Neural cell (in vitro differentiated cells): ENCODE data around the gene PUSL1. TPM values are rescaled to one million over a fixed set of nuclear protein-coding genes. Genes with fewer than 3 reads are reported as not detected.
A peak's percentile ranks its signal among the peaks of the same experiment; 100 is the strongest.

ENCODE experiments used
- H2AFZ ChIP-seq: fragments of 200-600, 300-800 bp; sonication (generic), shearing (Covaris generic); 2 replicates; pipeline ENCODE4 v1.6.0; 2014; ENCODE audit warnings: low read depth, mild to moderate bottlenecking, antibody characterized with exemption, low read length, moderate library complexity
- H3F3A ChIP-seq: fragments of 200-600 bp; shearing (Covaris generic); 2 replicates; pipeline ENCODE4 v1.6.1; 2016; ENCODE audit warnings: mild to moderate bottlenecking, moderate library complexity, mixed read lengths, antibody characterized with exemption, low read length; ENCODE audit not compliant: insufficient read depth, poor library complexity, severe bottlenecking
- H3K27ac ChIP-seq: fragments of 200-600, 300-800 bp; sonication (generic), shearing (Covaris generic); 2 replicates; pipeline ENCODE4 v1.5.1; 2014; ENCODE audit warnings: mild to moderate bottlenecking, low read length, moderate library complexity
- H3K27me3 ChIP-seq: fragments of 300-800, 200-600 bp; sonication (generic), shearing (Covaris generic); 2 replicates; pipeline ENCODE4 v1.6.0; 2014; ENCODE audit warnings: mild to moderate bottlenecking, low read depth, low read length, moderate library complexity; ENCODE audit not compliant: insufficient read depth
- H3K36me3 ChIP-seq: fragments of 300-800, 200-600 bp; sonication (generic), shearing (Covaris generic); 2 replicates; pipeline ENCODE4 v1.5.1; 2014; ENCODE audit warnings: mild to moderate bottlenecking, antibody characterized with exemption, low read length, moderate library complexity; ENCODE audit not compliant: insufficient read depth
- H3K4me2 ChIP-seq: fragments of 300-800, 200-600 bp; sonication (generic), shearing (Covaris generic); 2 replicates; pipeline ENCODE4 v1.6.0; 2014; ENCODE audit warnings: mild to moderate bottlenecking, low read length
- H3K4me3 ChIP-seq: fragments of 300-800, 200-600 bp; sonication (generic), shearing (Covaris generic); 2 replicates; pipeline ENCODE4 v1.5.1; 2014; ENCODE audit warnings: mild to moderate bottlenecking, low read length, moderate library complexity
- H3K79me2 ChIP-seq: fragments of 200-600 bp; shearing (Covaris generic); replicated peaks from 2 replicates; pipeline ENCODE4 v1.6.0; 2014; ENCODE audit warnings: mild to moderate bottlenecking, low read length, moderate library complexity; ENCODE audit not compliant: insufficient read depth
- H3K9ac ChIP-seq: fragments of 300-800, 200-600 bp; sonication (generic), shearing (Covaris generic); 2 replicates; pipeline ENCODE4 v1.6.1; 2016; ENCODE audit warnings: mild to moderate bottlenecking, low read length, mixed read lengths
- H3K9me2 ChIP-seq: fragments of 200-600 bp; shearing (Covaris generic); 2 replicates; pipeline ENCODE4 v1.6.1; 2016; ENCODE audit warnings: mild to moderate bottlenecking, low read length, mixed read lengths; ENCODE audit not compliant: insufficient read depth
- H3K9me3 ChIP-seq: fragments of 200-600, 300-800 bp; sonication (generic), shearing (Covaris generic); 2 replicates; pipeline ENCODE4 v1.6.1; 2016; ENCODE audit warnings: mild to moderate bottlenecking, mixed run types, low read length, moderate library complexity, mixed read lengths
- H4K20me1 ChIP-seq: fragments of 200-600 bp; shearing (Covaris generic); 2 replicates; pipeline ENCODE4 v1.6.1; 2016; ENCODE audit warnings: mild to moderate bottlenecking, mixed run types; ENCODE audit not compliant: insufficient read depth
- CTCF ChIP-seq: fragments of 450-650 bp; IDR thresholded peaks from 2 replicates; pipeline ENCODE4 v1.5.1; 2014; ENCODE audit warnings: antibody characterized with exemption, mild to moderate bottlenecking, moderate library complexity; ENCODE audit not compliant: poor library complexity, severe bottlenecking
- EP300 ChIP-seq: fragments of 450-650 bp; conservative IDR thresholded peaks from 2 replicates; pipeline ENCODE4 v1.6.1; 2014; ENCODE audit warnings: antibody characterized with exemption, mild to moderate bottlenecking, moderate library complexity; ENCODE audit not compliant: poor library complexity, severe bottlenecking
- EZH2 ChIP-seq: fragments of 200-600, 300-800 bp; shearing (Covaris generic), sonication (generic); IDR thresholded peaks from 2 replicates; pipeline ENCODE4 v1.6.1; 2014; ENCODE audit warnings: antibody characterized with exemption, low read length, borderline replicate concordance, mild to moderate bottlenecking; ENCODE audit not compliant: insufficient read depth, poor library complexity, severe bottlenecking
- MXI1 ChIP-seq: fragments of 450-650 bp; conservative IDR thresholded peaks from 2 replicates; pipeline ENCODE4 v1.6.1; 2014; ENCODE audit warnings: antibody characterized with exemption, mild to moderate bottlenecking; ENCODE audit not compliant: poor library complexity, severe bottlenecking
- POLR2AphosphoS5 ChIP-seq: IDR thresholded peaks from 2 replicates; pipeline ENCODE4 v1.6.1; 2012
- RAD21 ChIP-seq: fragments of 450-650 bp; conservative IDR thresholded peaks from 2 replicates; pipeline ENCODE4 v1.6.1; 2014; ENCODE audit warnings: antibody characterized with exemption, mild to moderate bottlenecking, moderate library complexity
- REST ChIP-seq: IDR thresholded peaks from 2 replicates; pipeline ENCODE4 v1.6.1; 2012; ENCODE audit warnings: borderline replicate concordance
- SMC3 ChIP-seq: fragments of 450-650 bp; conservative IDR thresholded peaks from 2 replicates; pipeline ENCODE4 v1.6.1; 2014; ENCODE audit warnings: antibody characterized with exemption, mild to moderate bottlenecking, moderate library complexity; ENCODE audit not compliant: poor library complexity
- TAF1 ChIP-seq: IDR thresholded peaks from 2 replicates; pipeline ENCODE4 v1.6.1; 2012; ENCODE audit warnings: low read depth
- polyA plus RNA-seq: library from polyadenylated mRNA; depleted of rRNA; stranded (reverse); fragments of >200 nt; gene quantifications from 2 replicates; pipeline ENCODE4 v1.2.3, GENCODE V29; 2014

PUSL1 gene
- polyA plus RNA-seq, 1 donor from 2014 or later = 25.0 TPM

DNA sequence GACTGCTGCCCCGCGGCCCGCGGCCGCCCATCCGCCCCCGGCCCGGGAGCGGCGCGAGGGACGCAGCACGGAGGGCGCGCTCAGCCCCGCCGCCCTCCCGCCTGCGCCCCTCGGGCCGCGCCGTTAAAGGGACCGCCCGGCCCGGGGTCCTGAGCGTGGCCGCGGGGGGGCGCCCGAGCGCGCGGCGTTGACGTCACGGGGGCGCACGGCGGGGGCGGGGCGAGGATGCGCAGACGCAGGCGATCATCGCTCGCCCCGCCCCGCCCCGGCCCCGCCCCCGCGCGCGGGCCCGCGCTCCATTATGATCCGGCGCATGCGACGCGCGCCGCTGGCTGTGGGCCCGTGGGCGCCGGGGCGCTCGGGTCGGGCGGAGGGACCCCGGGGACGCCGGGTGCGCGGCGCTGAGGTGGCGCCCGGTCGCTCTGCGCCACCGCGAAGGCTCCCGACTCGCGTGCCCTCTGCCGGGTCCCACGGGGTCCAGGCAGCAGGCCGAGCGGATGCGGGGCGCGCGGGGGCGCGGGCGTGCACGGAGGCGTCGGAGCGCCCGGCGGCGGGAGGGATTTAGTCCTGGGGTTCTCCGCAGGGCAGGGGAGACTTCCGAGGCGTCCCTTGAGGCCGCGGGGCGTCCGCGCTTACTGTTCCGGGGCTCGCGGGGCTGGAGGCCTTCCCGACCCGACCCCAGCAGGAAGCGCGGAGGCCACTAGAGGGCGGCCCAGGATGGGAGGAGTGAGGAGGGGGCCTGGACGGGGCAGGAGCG is 41.0 kb downstream of the PUSL1 start, which contains the start of gene DVL1:
Gene DVL1, minus strand, starts transcription at position 163 of the 757 bp plus-strand sequence. CDS start 353 bp downstream, outside the sequence.
- no peak within 1 kb of the TSS for H2AFZ ChIP-seq

More for the DNA sequence above, 41.0 kb downstream of the PUSL1 start, which contains the start of gene DVL1:
- Histone ChIP-seq H3K4me2 (peak within 1 kb of the TSS; percentile 89), H3F3A (no peaks in the 10 kb centered on the region), H3K9me2 (no peaks in the 10 kb centered on the region), H3K79me2 (peaks cover 12% of the 10 kb centered on the region), H3K36me3 (no peaks in the 10 kb centered on the region), H3K27me3 (peaks cover 17% of the 10 kb centered on the region), H3K9me3 (no peaks in the 10 kb centered on the region), H3K9ac (peak within 1 kb of the TSS; percentile 81), H4K20me1 (peaks cover 13% of the 10 kb centered on the region), H3K4me3 (peak within 1 kb of the TSS; percentile 82), H3K27ac (peak within 1 kb of the TSS; percentile 75)
- TF ChIP-seq MXI1 (peak; percentile 67), RAD21 (peak; percentile 45), SMC3 (peak; percentile 66), REST (no peak), EP300 (peak; percentile 49), TAF1 (no peak), CTCF (peak; percentile 78), EZH2 (no peak), POLR2AphosphoS5 (peak; percentile 63)
